Ascending aorta (tissue), 1 donor: ENCODE results near the gene YPEL4. TPM values are rescaled to one million over a fixed set of nuclear protein-coding genes. Genes with fewer than 3 reads are reported as not detected.

Experiments used
- total RNA-seq: library from RNA; depleted of rRNA; stranded (reverse); fragments of >200 nt; gene quantifications from one replicate; pipeline ENCODE4 v1.1.0, GENCODE V29; 2016

YPEL4 gene
- total RNA-seq, 1 donor from 2014 or later, result not detected

Other genes with a start within 250 kb of the YPEL4 start
- 211 TPM for gene SLC43A3, start 222.8 kb downstream of the YPEL4 start, total RNA-seq
- gene RTN4RL2, start 189.4 kb downstream of the YPEL4 start, total RNA-seq, result 0.64 TPM
- 18.4 TPM for gene SLC43A1, start 134.2 kb downstream of the YPEL4 start, total RNA-seq
- not detected for gene TIMM10, start 119.2 kb downstream of the YPEL4 start, total RNA-seq
- not detected for gene SMTNL1, start 112.3 kb downstream of the YPEL4 start, total RNA-seq
- 44.9 TPM for gene UBE2L6, start 82.2 kb downstream of the YPEL4 start, total RNA-seq
- 607 TPM for gene SERPING1, start 52.2 kb downstream of the YPEL4 start, total RNA-seq
- gene CLP1, start 7.8 kb upstream of the YPEL4 start, total RNA-seq, result 1.2 TPM
- gene ZDHHC5, start 18.2 kb upstream of the YPEL4 start, total RNA-seq, result 26.2 TPM
- 35.2 TPM for gene MED19, start 62.3 kb upstream of the YPEL4 start, total RNA-seq
- gene TMX2, start 62.7 kb upstream of the YPEL4 start, total RNA-seq, result 65.3 TPM
- gene SELENOH, start 91.6 kb upstream of the YPEL4 start, total RNA-seq, result 113 TPM
- not detected for gene BTBD18, start 101.9 kb upstream of the YPEL4 start, total RNA-seq
- 69.5 TPM for gene CTNND1, start 111.9 kb upstream of the YPEL4 start, total RNA-seq